GM18867 (cell line): Measurements from ENCODE around the gene LRP1.

ENCODE experiments used
- ATAC-seq: cut with Tn5 transposase; IDR thresholded peaks from one replicate; pipeline ENCODE4 v1.9.1; 2021; ENCODE audit warnings: mild to moderate bottlenecking, moderate library complexity; ENCODE audit not compliant: unreplicated experiment

Gene LRP1

DNA sequence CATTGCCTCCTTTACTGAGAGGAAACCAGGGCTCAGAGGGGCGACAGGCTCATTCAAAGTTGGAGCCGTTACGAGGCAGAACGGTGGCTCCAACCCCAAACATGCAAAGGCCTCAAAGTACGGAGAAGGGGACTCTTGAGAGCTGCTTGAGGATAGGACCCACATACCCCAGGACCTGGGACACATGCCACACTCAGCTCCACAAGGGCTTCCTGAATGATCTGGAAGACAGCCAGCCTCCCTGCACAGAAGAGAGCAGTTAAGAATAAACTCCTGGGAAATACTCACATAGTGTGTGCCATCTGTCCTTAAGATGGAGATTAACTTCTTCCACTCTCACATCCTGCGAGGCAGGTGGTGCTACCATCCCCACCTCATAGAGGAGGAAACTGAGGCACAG, 61.8 kb downstream of the LRP1 start:
- ATAC-seq: no peak

DNA sequence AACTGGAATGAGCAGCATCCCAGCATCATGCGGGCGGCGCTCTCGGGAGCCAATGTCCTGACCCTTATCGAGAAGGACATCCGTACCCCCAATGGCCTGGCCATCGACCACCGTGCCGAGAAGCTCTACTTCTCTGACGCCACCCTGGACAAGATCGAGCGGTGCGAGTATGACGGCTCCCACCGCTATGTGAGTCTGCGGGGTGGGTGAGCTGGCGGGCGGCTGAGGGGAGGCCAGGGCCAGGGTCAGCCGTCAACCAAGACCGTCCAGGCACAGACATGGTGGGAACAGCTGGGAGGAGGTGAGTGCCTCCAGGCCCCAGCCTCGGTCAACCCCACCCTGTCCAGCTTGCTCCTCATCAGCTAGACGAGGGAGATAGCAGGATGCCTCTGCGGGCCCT, 62.5 kb downstream of the LRP1 start:
- no peak for ATAC-seq

DNA sequence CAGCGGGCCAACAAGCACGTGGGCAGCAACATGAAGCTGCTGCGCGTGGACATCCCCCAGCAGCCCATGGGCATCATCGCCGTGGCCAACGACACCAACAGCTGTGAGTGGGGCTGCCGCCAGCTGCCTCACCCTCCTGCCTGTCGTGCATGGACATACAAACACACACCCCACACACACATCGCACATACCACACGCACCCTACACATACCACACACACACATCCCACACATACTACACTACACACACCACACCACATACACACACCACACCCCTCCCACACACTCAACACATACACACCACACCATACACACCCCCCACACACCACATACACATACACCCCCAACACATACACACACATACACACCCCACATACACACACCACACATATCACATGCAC, 63.1 kb downstream of the LRP1 start:
- ATAC-seq: no peak

- ATAC-seq: no peak
Observed at GRCh38 chr12:57192920-57193319, 64.6 kb downstream of the LRP1 start.

GRCh38 chr12:57193706-57194245, 65.5 kb downstream of the LRP1 start:
- no peak for ATAC-seq

GRCh38 chr12:57194253-57194652, 66.0 kb downstream of the LRP1 start:
- ATAC-seq: no peak

- ATAC-seq: no peak
Observed at GRCh38 chr12:57195186-57195585, 66.9 kb downstream of the LRP1 start.

DNA sequence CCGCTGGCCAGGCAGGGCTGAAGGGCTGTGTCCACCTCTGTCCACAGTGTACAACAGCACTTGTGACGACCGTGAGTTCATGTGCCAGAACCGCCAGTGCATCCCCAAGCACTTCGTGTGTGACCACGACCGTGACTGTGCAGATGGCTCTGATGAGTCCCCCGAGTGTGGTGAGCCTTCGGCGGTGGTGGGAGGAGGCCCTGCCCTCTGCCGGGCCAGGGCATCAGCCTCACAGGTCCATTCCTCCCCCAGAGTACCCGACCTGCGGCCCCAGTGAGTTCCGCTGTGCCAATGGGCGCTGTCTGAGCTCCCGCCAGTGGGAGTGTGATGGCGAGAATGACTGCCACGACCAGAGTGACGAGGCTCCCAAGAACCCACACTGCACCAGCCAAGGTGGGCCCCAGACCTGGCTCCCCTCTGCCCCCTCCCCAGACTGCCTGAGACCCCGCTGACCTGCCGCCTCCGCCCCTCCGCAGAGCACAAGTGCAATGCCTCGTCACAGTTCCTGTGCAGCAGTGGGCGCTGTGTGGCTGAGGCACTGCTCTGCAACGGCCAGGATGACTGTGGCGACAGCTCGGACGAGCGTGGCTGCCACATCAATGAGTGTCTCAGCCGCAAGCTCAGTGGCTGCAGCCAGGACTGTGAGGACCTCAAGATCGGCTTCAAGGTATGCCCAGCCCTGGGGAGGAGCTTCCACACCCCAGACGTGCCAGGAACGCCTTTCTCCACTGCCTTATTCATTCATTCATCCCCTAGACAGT, 67.5 kb downstream of the LRP1 start:
- no peak for ATAC-seq

DNA sequence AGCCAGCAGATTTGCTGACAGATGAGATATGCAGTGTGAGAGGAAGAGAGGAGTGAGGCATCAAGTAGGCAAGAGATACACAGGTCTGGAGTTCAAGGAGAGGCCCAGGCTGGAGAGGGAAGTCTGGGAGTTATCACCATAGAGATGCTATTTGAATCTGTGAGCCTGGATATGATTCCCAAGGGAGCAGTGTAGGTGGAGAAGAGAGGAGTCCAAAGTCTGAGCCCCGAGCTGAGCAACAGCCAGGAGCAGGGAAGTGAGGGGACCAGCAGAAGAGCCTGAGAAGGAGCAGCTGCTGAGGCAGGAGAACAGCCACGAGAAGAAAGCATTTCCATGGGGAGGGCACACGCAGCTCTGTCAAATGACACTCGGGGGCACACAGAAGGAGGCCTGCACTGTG, 68.2 kb downstream of the LRP1 start:
- no peak for ATAC-seq

- ATAC-seq: no peak
Observed at GRCh38 chr12:57196956-57197355, 68.7 kb downstream of the LRP1 start.

GRCh38 chr12:57198329-57198728, 70.0 kb downstream of the LRP1 start:
- no peak for ATAC-seq

GRCh38 chr12:57199191-57199590, 70.9 kb downstream of the LRP1 start:
- ATAC-seq: no peak

DNA sequence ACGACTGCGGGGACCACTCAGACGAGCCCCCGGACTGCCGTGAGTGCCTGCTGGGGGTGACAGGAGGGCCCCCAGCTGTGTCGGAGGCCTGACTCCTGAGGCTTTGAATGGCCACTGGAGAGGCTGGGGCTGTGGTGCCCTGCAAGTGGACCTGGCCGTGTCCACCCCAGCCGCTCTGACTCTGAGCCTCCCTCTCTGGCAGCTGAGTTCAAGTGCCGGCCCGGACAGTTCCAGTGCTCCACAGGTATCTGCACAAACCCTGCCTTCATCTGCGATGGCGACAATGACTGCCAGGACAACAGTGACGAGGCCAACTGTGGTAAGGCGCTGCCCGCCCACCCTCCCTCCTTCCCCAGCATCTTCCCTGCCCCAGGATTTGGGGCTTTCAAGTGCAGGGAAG, 72.2 kb downstream of the LRP1 start:
- no peak for ATAC-seq

DNA sequence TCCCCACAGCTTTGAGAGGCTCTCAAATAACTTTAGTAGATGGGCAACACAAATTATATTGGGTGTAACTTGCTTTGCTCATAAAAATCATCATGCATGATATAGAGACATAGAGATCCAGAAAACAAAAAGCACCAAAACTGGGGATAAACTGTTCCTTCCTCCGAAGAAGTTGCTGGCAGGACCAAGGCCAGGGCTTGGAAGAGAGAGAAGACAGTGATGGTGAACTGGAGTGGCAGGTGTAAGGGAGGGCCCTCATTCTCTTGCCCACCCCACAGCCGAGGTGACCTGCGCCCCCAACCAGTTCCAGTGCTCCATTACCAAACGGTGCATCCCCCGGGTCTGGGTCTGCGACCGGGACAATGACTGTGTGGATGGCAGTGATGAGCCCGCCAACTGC, 72.9 kb downstream of the LRP1 start:
- ATAC-seq: no peak

GRCh38 chr12:57201631-57202030, 73.3 kb downstream of the LRP1 start:
- ATAC-seq: no peak

- ATAC-seq: no peak
Observed at GRCh38 chr12:57202321-57202720, 74.0 kb downstream of the LRP1 start.

GRCh38 chr12:57203201-57203600, 74.9 kb downstream of the LRP1 start:
- no peak for ATAC-seq

DNA sequence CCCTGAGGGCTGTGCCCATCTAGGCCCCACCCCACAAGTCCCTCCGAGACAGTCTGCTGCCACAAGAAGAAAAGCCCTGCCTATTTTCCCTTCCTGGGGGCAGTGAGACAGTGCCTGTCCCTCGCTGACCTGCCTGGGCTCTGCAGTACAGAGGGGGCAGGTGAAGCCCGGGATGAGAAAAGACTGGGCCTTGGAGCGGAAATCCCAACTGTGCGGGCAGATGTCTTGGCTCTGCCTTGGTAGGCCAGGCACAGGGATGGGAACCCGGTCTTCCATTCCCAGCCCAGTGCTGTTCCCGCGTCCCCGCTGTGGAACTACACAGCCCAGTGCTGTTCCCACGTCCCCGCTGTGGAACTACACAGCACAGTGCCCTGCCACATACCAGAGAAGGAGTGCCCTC, 75.5 kb downstream of the LRP1 start:
- ATAC-seq: no peak

GRCh38 chr12:57204454-57204853, 76.2 kb downstream of the LRP1 start:
- no peak for ATAC-seq

GRCh38 chr12:57205186-57205585, 76.9 kb downstream of the LRP1 start:
- no peak for ATAC-seq

DNA sequence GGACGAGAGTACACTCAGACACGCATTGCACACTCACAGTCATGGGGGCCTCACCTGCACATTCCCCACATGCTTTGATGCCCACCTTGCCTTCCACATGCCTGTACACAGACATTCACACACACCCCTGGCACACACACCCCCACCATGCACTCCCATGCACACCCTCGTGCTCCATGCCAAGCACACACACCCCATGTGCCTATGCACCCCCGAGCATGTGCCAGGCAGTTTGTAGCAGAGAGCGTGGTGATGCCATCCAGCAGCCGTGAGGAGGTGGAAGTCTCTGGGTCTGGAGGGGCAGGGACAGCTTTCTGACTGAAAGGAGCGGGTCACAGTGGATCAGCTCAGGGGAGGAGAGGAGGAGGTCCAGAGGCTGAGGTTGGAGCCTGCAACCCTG, 77.6 kb downstream of the LRP1 start:
- ATAC-seq: no peak

DNA sequence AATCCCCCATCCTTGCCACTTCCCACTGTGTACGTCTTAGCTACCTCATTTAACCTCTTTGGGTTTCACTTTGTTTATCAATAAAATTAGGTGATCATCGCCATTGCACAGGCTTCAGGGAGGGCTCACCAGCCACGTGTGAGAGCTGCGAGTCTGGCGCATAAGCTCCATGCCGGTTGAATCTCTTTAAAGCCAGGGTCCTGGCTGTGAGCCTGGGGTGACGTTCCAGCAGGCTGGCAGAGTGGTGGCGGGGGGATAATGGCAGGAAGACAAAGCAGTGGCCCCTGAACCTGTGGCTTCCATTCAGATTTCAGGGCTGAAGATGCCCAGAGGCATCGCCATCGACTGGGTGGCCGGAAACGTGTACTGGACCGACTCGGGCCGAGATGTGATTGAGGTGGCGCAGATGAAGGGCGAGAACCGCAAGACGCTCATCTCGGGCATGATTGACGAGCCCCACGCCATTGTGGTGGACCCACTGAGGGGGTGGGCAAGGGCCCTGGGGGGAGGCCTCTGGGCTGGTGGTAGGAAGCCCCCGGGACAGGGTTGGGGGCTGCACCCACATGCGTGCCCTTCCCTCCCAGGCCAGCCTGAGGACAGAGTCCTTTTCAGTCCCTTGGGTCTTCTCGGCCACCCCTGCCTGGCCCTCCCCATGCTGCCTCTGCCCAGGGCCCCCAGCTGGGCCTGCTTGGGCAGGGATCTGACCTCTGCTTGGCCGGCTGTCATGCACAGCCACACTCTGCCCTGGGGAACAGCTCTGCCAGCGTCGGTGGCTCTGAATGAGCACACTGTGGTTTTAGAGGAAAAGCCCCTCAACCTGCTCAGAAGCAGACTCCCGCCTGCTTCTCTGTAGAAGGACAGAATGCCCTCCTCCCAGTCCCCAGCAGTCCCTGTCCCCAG, 79.7 kb downstream of the LRP1 start:
- no peak for ATAC-seq
